ENCODE measurements around the gene HSPA12A. TPM values are rescaled to one million over a fixed set of nuclear protein-coding genes. Genes with fewer than 3 reads are reported as not detected.

The HSPA12A gene
- total RNA-seq, 4 donors from 2014 or later = 9.6 to 26.6 (median 18.2) TPM

DNA sequence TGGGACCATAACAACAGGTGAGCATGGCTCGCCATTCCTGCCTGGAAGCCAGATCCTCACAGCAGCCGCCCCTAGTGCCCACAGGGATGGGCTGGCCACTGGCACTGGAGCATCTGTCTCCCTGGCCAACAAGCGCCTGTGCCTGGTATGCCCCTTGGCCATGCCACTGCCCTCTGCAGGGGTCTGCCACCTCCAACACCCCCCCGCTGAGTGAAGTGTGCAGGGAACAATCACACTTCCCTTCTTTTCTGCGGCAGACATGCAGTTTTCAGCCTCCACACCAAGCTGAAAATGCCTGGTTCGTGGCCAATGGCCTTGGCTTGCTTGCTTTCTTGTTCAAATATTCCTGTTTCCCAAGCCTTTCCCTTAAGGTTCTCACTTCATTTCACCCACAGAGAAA is 50.7 kb downstream of the HSPA12A start:
- TF ChIP-seq, protein P1, sequence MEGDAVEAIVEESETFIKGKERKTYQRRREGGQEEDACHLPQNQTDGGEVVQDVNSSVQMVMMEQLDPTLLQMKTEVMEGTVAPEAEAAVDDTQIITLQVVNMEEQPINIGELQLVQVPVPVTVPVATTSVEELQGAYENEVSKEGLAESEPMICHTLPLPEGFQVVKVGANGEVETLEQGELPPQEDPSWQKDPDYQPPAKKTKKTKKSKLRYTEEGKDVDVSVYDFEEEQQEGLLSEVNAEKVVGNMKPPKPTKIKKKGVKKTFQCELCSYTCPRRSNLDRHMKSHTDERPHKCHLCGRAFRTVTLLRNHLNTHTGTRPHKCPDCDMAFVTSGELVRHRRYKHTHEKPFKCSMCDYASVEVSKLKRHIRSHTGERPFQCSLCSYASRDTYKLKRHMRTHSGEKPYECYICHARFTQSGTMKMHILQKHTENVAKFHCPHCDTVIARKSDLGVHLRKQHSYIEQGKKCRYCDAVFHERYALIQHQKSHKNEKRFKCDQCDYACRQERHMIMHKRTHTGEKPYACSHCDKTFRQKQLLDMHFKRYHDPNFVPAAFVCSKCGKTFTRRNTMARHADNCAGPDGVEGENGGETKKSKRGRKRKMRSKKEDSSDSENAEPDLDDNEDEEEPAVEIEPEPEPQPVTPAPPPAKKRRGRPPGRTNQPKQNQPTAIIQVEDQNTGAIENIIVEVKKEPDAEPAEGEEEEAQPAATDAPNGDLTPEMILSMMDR (IDR thresholded peaks at IDR 0.05) = no peak
- TF ChIP-seq POLR2AphosphoS5 (IDR thresholded peaks at IDR 0.05) (no peak), EP300 (IDR thresholded peaks at IDR 0.05) (no peak), POLR2A (IDR thresholded peaks at IDR 0.05) (no peak)
- Histone ChIP-seq H3K4me1 (peaks cover 2% of the 10 kb centered on the region), H3K27me3 (no peaks in the 10 kb centered on the region), H3K4me3 (no peak overlapping the region), H3K27ac (no peak overlapping the region), H3K36me3 (no peaks in the 10 kb centered on the region), H3K9me3 (no peaks in the 10 kb centered on the region)
- 55% methylated on average over 6 of the region's 6 CpGs for WGBS
- no peak for DNase-seq (ENCODE audit: low spot score in 2 of 2)

- no peak for DNase-seq (ENCODE audit: low spot score in 2 of 2)
- peaks cover 2% of the 10 kb centered on the region for H3K4me1 ChIP-seq
- 78% methylated on average over 17 of the region's 17 CpGs for WGBS
These were observed 51.7 kb downstream of the HSPA12A start for GRCh38 chr10:116690356-116691322.

DNA sequence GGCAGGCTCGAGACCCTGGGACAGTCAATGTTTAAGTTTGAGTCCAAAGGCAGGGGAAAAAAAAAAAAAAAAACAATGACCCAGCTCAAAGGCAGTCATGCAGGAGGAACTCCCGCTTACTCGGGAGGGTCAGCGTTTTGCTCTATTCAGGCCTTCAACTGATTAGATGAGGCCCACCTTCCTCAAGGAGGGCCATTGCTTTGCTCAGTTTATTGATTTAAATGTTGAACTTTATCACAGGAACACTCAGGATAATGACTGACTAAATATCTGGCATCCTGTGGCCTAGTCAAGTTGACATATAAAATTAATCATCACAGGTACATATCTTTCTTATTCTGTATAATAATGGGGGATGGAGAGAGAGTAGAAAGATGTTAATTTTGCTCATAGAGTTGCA is 52.6 kb downstream of the HSPA12A start:
- peaks cover 2% of the 10 kb centered on the region for H3K4me1 ChIP-seq
- WGBS = 91% methylated on average over 4 of the region's 4 CpGs
- TF ChIP-seq, protein P1 (IDR thresholded peaks at IDR 0.05) = no peak
- TF ChIP-seq POLR2A (IDR thresholded peaks at IDR 0.05) = no peak
- TF ChIP-seq EP300 (IDR thresholded peaks at IDR 0.05) = no peak
- no peak for TF ChIP-seq POLR2AphosphoS5 (IDR thresholded peaks at IDR 0.05)
- H3K36me3 ChIP-seq = no peaks in the 10 kb centered on the region
- no peaks in the 10 kb centered on the region for H3K27me3 ChIP-seq
- no peak for DNase-seq (ENCODE audit: low spot score in 2 of 2)
- no peak overlapping the region for H3K27ac ChIP-seq
- no peaks in the 10 kb centered on the region for H3K9me3 ChIP-seq
- no peak overlapping the region for H3K4me3 ChIP-seq

More at GRCh38 chr10:116690356-116691322, 51.7 kb downstream of the HSPA12A start:
- TF ChIP-seq POLR2AphosphoS5 (IDR thresholded peaks at IDR 0.05) (no peak), POLR2A (IDR thresholded peaks at IDR 0.05) (no peak), EP300 (IDR thresholded peaks at IDR 0.05) (no peak)
- TF ChIP-seq, protein P1 (IDR thresholded peaks at IDR 0.05) = no peak
- Histone ChIP-seq H3K4me3 (no peak overlapping the region), H3K9me3 (no peaks in the 10 kb centered on the region), H3K36me3 (no peaks in the 10 kb centered on the region), H3K27ac (no peak overlapping the region), H3K27me3 (no peaks in the 10 kb centered on the region)

- no peak for DNase-seq (ENCODE audit: low spot score in 2 of 2)
- 62% methylated on average over 5 of the region's 7 CpGs for WGBS
- Histone ChIP-seq H3K27me3 (no peaks in the 10 kb centered on the region), H3K36me3 (no peaks in the 10 kb centered on the region), H3K4me1 (peaks cover 2% of the 10 kb centered on the region), H3K27ac (no peak overlapping the region), H3K9me3 (no peaks in the 10 kb centered on the region), H3K4me3 (no peak overlapping the region)
- TF ChIP-seq EP300 (IDR thresholded peaks at IDR 0.05) = no peak
- TF ChIP-seq POLR2AphosphoS5 (IDR thresholded peaks at IDR 0.05) = no peak
- TF ChIP-seq, protein P1 (IDR thresholded peaks at IDR 0.05) = no peak
These were observed 53.4 kb downstream of the HSPA12A start for GRCh38 chr10:116688741-116689495.

GRCh38 chr10:116688241-116688711 is 54.1 kb downstream of the HSPA12A start:
- Histone ChIP-seq H3K4me3 (no peak overlapping the region), H3K27me3 (no peaks in the 10 kb centered on the region), H3K4me1 (peaks cover 2% of the 10 kb centered on the region), H3K36me3 (no peaks in the 10 kb centered on the region), H3K27ac (no peak overlapping the region), H3K9me3 (no peaks in the 10 kb centered on the region)
- no peak for DNase-seq (ENCODE audit: low spot score in 2 of 2)
- no peak for TF ChIP-seq POLR2AphosphoS5 (IDR thresholded peaks at IDR 0.05)
- no peak for TF ChIP-seq POLR2A (IDR thresholded peaks at IDR 0.05)
- no peak for TF ChIP-seq EP300 (IDR thresholded peaks at IDR 0.05)
- TF ChIP-seq, protein P1 (IDR thresholded peaks at IDR 0.05) = no peak
- 54% methylated on average over 7 of the region's 7 CpGs for WGBS
